Karpas-422 (cell line): ENCODE results near the gene PXYLP1. TPM values are rescaled to one million over a fixed set of nuclear protein-coding genes. Genes with fewer than 3 reads are reported as not detected.

Experiments used
- DNase-seq: peaks from one replicate; pipeline ENCODE4 v3.0.0-alpha.2; 2015
- H2AFZ ChIP-seq: fragments of 200-600 bp; sonication (generic); 2 replicates; pipeline ENCODE4 v1.6.1; 2014; ENCODE audit warnings: antibody characterized with exemption, low read length, mixed read lengths
- H3K27ac ChIP-seq: fragments of 200-600 bp; sonication (generic); 2 replicates; pipeline ENCODE4 v1.5.1; 2014; ENCODE audit warnings: mild to moderate bottlenecking, low read length, moderate library complexity
- H3K27me3 ChIP-seq: fragments of 200-600 bp; sonication (generic); 2 replicates; pipeline ENCODE4 v1.6.1; 2014; ENCODE audit warnings: low read length, mixed read lengths
- H3K36me3 ChIP-seq: fragments of 200-600 bp; sonication (generic); 2 replicates; pipeline ENCODE4 v1.6.1; 2014; ENCODE audit warnings: low read length, mixed read lengths; ENCODE audit not compliant: insufficient read depth
- H3K4me1 ChIP-seq: fragments of 200-600 bp; sonication (generic); 2 replicates; pipeline ENCODE4 v1.6.1; 2014; ENCODE audit warnings: mild to moderate bottlenecking, low read length, mixed read lengths
- H3K4me2 ChIP-seq: fragments of 200-600 bp; sonication (generic); 2 replicates; pipeline ENCODE4 v1.6.1; 2014; ENCODE audit warnings: low read length, low read depth, mild to moderate bottlenecking; ENCODE audit not compliant: poor library complexity, severe bottlenecking
- H3K4me3 ChIP-seq: fragments of 200-600 bp; sonication (generic); 2 replicates; pipeline ENCODE4 v1.5.1; 2014; ENCODE audit warnings: mild to moderate bottlenecking, antibody characterized with exemption, low read length, mixed read lengths
- H3K79me2 ChIP-seq: fragments of 200-600 bp; sonication (generic); 2 replicates; pipeline ENCODE4 v1.6.1; 2014; ENCODE audit warnings: mild to moderate bottlenecking, low read length, mixed read lengths
- H3K9ac ChIP-seq: fragments of 200-600 bp; sonication (generic); 2 replicates; pipeline ENCODE4 v1.6.0; 2014; ENCODE audit warnings: low read length
- H3K9me2 ChIP-seq: fragments of 200-600 bp; sonication (generic), shearing (Covaris generic); replicated peaks from 2 replicates; pipeline ENCODE4 v1.6.0; 2014; ENCODE audit warnings: mild to moderate bottlenecking, low read length, moderate library complexity; ENCODE audit not compliant: insufficient read depth
- H3K9me3 ChIP-seq: fragments of 300-700, 200-600 bp; sonication (generic); 2 replicates; pipeline ENCODE4 v1.6.1; 2014; ENCODE audit warnings: low read length, mixed read lengths
- H4K20me1 ChIP-seq: fragments of 200-600 bp; sonication (generic); 2 replicates; pipeline ENCODE4 v1.6.1; 2014; ENCODE audit warnings: mild to moderate bottlenecking, antibody characterized with exemption, low read length, low read depth; ENCODE audit not compliant: insufficient read depth
- total RNA-seq: library from RNA; depleted of rRNA; stranded (reverse); fragments of >200 nt; shearing (Covaris generic); gene quantifications from 2 replicates; pipeline ENCODE4 v1.2.3, GENCODE V29; 2014; ENCODE audit warnings: low replicate concordance

The PXYLP1 gene
- total RNA-seq, 1 experiment from 2014 or later, result 4.6 TPM

- H3K4me3 ChIP-seq, result peak overlapping the region; percentile 76; the same call in 1 of the 2 replicates
- no peak for DNase-seq
- H3K9me3 ChIP-seq, result no peaks in the 10 kb centered on the region
- peak overlapping the region; percentile 80 for H3K4me2 ChIP-seq
- H3K4me1 ChIP-seq, result peaks cover 13% of the 10 kb centered on the region
- H3K9me2 ChIP-seq, result no peaks in the 10 kb centered on the region
- H4K20me1 ChIP-seq, result 0 out of 2 replicates have a peak, but pooled peaks cover 6% of the 10 kb centered on the region
- H3K9ac ChIP-seq, result no peak overlapping the region
- no peak overlapping the region for H3K27ac ChIP-seq
- H3K79me2 ChIP-seq, result no peaks in the 10 kb centered on the region
- no peaks in the 10 kb centered on the region for H3K27me3 ChIP-seq
- no peak overlapping the region for H2AFZ ChIP-seq
- no peaks in the 10 kb centered on the region for H3K36me3 ChIP-seq
Observed at GRCh38 chr3:141230293-141230692, 1.3 kb upstream of the PXYLP1 start.

- Histone ChIP-seq H2AFZ (peak overlapping the region; percentile 85; the same call in 1 of the 2 replicates), H3K27me3 (no peaks in the 10 kb centered on the region), H3K4me2 (peak overlapping the region; percentile 80), H3K79me2 (no peaks in the 10 kb centered on the region), H3K4me3 (peak overlapping the region; percentile 76), H3K9me3 (no peaks in the 10 kb centered on the region), H3K36me3 (no peaks in the 10 kb centered on the region), H4K20me1 (0 out of 2 replicates have a peak, but pooled peaks cover 6% of the 10 kb centered on the region), H3K4me1 (peaks cover 13% of the 10 kb centered on the region), H3K27ac (no peak overlapping the region), H3K9me2 (no peaks in the 10 kb centered on the region), H3K9ac (peak overlapping the region; percentile 80)
- no peak for DNase-seq
Observed at GRCh38 chr3:141231952-141232823, 563 bp downstream of the PXYLP1 start.

- Histone ChIP-seq H3K4me3 (no peak overlapping the region), H3K27me3 (no peaks in the 10 kb centered on the region), H3K27ac (no peak overlapping the region), H3K9me2 (no peaks in the 10 kb centered on the region), H3K9me3 (no peaks in the 10 kb centered on the region), H2AFZ (no peak overlapping the region), H3K9ac (no peak overlapping the region), H3K36me3 (no peaks in the 10 kb centered on the region), H3K79me2 (no peaks in the 10 kb centered on the region), H4K20me1 (0 out of 2 replicates have a peak, but pooled peaks cover 6% of the 10 kb centered on the region), H3K4me2 (no peak overlapping the region), H3K4me1 (peaks cover 13% of the 10 kb centered on the region)
- DNase-seq, result no peak
Observed at GRCh38 chr3:141233457-141234161, 2.0 kb downstream of the PXYLP1 start.

- peaks cover 13% of the 10 kb centered on the region for H3K4me1 ChIP-seq
- no peak overlapping the region for H2AFZ ChIP-seq
- no peaks in the 10 kb centered on the region for H3K27me3 ChIP-seq
- H3K27ac ChIP-seq, result no peak overlapping the region
- no peak overlapping the region for H3K4me3 ChIP-seq
- H3K79me2 ChIP-seq, result no peaks in the 10 kb centered on the region
- H3K9me2 ChIP-seq, result no peaks in the 10 kb centered on the region
- no peak for DNase-seq
- 0 out of 2 replicates have a peak, but pooled peaks cover 6% of the 10 kb centered on the region for H4K20me1 ChIP-seq
- no peak overlapping the region for H3K9ac ChIP-seq
- H3K4me2 ChIP-seq, result no peak overlapping the region
- H3K36me3 ChIP-seq, result no peaks in the 10 kb centered on the region
- no peaks in the 10 kb centered on the region for H3K9me3 ChIP-seq
Observed at GRCh38 chr3:141234283-141234682, 2.7 kb downstream of the PXYLP1 start.

GRCh38 chr3:141235661-141236171 lies 4.1 kb downstream of the PXYLP1 start:
- Histone ChIP-seq H3K79me2 (no peaks in the 10 kb centered on the region), H3K36me3 (no peaks in the 10 kb centered on the region), H3K4me1 (peaks cover 12% of the 10 kb centered on the region), H3K9ac (no peak overlapping the region), H3K27me3 (no peaks in the 10 kb centered on the region), H3K9me2 (no peaks in the 10 kb centered on the region), H4K20me1 (0 out of 2 replicates have a peak, but pooled peaks cover 6% of the 10 kb centered on the region), H3K4me2 (no peak overlapping the region), H3K27ac (no peak overlapping the region), H3K4me3 (no peak overlapping the region), H3K9me3 (no peaks in the 10 kb centered on the region), H2AFZ (no peak overlapping the region)
- DNase-seq, result no peak

- no peaks in the 10 kb centered on the region for H3K27me3 ChIP-seq
- H3K79me2 ChIP-seq, result no peaks in the 10 kb centered on the region
- H2AFZ ChIP-seq, result no peak overlapping the region
- H3K9ac ChIP-seq, result no peak overlapping the region
- H3K9me3 ChIP-seq, result no peaks in the 10 kb centered on the region
- H3K27ac ChIP-seq, result no peak overlapping the region
- DNase-seq, result no peak
- H3K4me3 ChIP-seq, result no peak overlapping the region
- H4K20me1 ChIP-seq, result 0 out of 2 replicates have a peak, but pooled peaks cover 6% of the 10 kb centered on the region
- peaks cover 8% of the 10 kb centered on the region for H3K4me1 ChIP-seq
- no peaks in the 10 kb centered on the region for H3K36me3 ChIP-seq
- H3K9me2 ChIP-seq, result no peaks in the 10 kb centered on the region
- H3K4me2 ChIP-seq, result no peak overlapping the region
Observed at GRCh38 chr3:141236361-141236760, 4.7 kb downstream of the PXYLP1 start.

GRCh38 chr3:141237701-141238521 lies 6.3 kb downstream of the PXYLP1 start:
- Histone ChIP-seq H3K27me3 (no peaks in the 10 kb centered on the region), H4K20me1 (0 out of 2 replicates have a peak, but pooled peaks cover 6% of the 10 kb centered on the region), H3K9me3 (no peaks in the 10 kb centered on the region), H3K9me2 (no peaks in the 10 kb centered on the region), H2AFZ (no peak overlapping the region), H3K36me3 (no peaks in the 10 kb centered on the region), H3K4me2 (no peak overlapping the region), H3K79me2 (no peaks in the 10 kb centered on the region), H3K27ac (no peak overlapping the region), H3K4me3 (no peak overlapping the region), H3K9ac (no peak overlapping the region), H3K4me1 (no peaks in the 10 kb centered on the region)
- no peak for DNase-seq
